Common myeloid progenitor, CD34-positive (primary cell): ENCODE measurements around the gene CARMIL1.

Experiments
- CTCF ChIA-PET: fragments of 350-600 bp; sonication (Branson Sonifier 250); formaldehyde crosslinking; loops from one replicate; lab custom pipeline; 2021; ENCODE audit warnings: antibody characterized with exemption; lab: Charles Lee
- POLR2A ChIA-PET: fragments of 350-600 bp; sonication (Branson Sonifier 250); formaldehyde crosslinking; loops from one replicate; lab custom pipeline; 2021; ENCODE audit warnings: antibody characterized with exemption; lab: Charles Lee
- DNase-seq, 3 donors: peaks; one replicate each; pipeline versions ENCODE4 v3.0.0 to v3.0.0-alpha.2; 2013
- H3K27ac ChIP-seq, 2 experiments: 1 replicate in 1 of 2; 2 replicates in 1 of 2; pipeline ENCODE4 v1.7.0; 2013; ENCODE audit warnings: inconsistent platforms in 2 of 2, low read length in 2 of 2, mild to moderate bottlenecking in 2 of 2, low read depth in 1 of 2, moderate library complexity in 1 of 2; ENCODE audit not compliant: severe bottlenecking in 2 of 2, insufficient read depth in 1 of 2, poor library complexity in 1 of 2
- H3K27me3 ChIP-seq, 5 experiments: replicated peaks in 2 of 5; 1 replicate in 3 of 5; 2 replicates in 2 of 5; pipeline versions ENCODE4 v1.6.1 to v1.7.0; 2013; ENCODE audit warnings: low read length in 4 of 5, mild to moderate bottlenecking in 2 of 5, moderate library complexity in 2 of 5, inconsistent platforms in 1 of 5; ENCODE audit not compliant: insufficient read depth in 5 of 5, control insufficient read depth in 4 of 5
- H3K36me3 ChIP-seq, 4 experiments: 1 replicate in 2 of 4; 2 replicates in 2 of 4; pipeline versions ENCODE4 v1.6.1 to v1.7.0; 2013; ENCODE audit warnings: low read length in 3 of 4, control low read depth in 1 of 4, mild to moderate bottlenecking in 1 of 4; ENCODE audit not compliant: control insufficient read depth in 4 of 4, insufficient read depth in 4 of 4
- H3K4me1 ChIP-seq, 4 experiments: 1 replicate in 3 of 4; 2 replicates in 1 of 4; pipeline versions ENCODE4 v1.6.1 to v1.7.1; 2013; ENCODE audit warnings: low read length in 3 of 4, mild to moderate bottlenecking in 3 of 4, control low read depth in 1 of 4, inconsistent platforms in 1 of 4, moderate library complexity in 1 of 4; ENCODE audit not compliant: control insufficient read depth in 4 of 4, insufficient read depth in 4 of 4; ENCODE audit errors: control extremely low read depth in 1 of 4
- H3K4me3 ChIP-seq, 7 experiments: 1 replicate in 4 of 7; 2 replicates in 3 of 7; pipeline versions ENCODE4 v1.5.1 to v1.7.0; 2013; ENCODE audit warnings: mild to moderate bottlenecking in 7 of 7, low read length in 6 of 7, moderate library complexity in 6 of 7, inconsistent platforms in 2 of 7, low read depth in 2 of 7, control low read depth in 1 of 7; ENCODE audit not compliant: insufficient read depth in 4 of 7, control insufficient read depth in 1 of 7; ENCODE audit errors: extremely low read depth in 1 of 7
- H3K9me3 ChIP-seq, 5 experiments: 1 replicate in 4 of 5; 2 replicates in 1 of 5; pipeline versions ENCODE4 v1.6.1 to v1.7.1; 2013; ENCODE audit warnings: low read length in 4 of 5, mild to moderate bottlenecking in 2 of 5, inconsistent platforms in 1 of 5, low read depth in 1 of 5, moderate library complexity in 1 of 5; ENCODE audit not compliant: control insufficient read depth in 4 of 5, insufficient read depth in 2 of 5; ENCODE audit errors: control extremely low read depth in 1 of 5
- WGBS: methylation state at CpG from one replicate; pipeline ENCODE4 v1.1.5; 2013; ENCODE audit not compliant: insufficient coverage; 5-methylcytosine and 5-hydroxymethylcytosine counted together

Gene CARMIL1

DNA sequence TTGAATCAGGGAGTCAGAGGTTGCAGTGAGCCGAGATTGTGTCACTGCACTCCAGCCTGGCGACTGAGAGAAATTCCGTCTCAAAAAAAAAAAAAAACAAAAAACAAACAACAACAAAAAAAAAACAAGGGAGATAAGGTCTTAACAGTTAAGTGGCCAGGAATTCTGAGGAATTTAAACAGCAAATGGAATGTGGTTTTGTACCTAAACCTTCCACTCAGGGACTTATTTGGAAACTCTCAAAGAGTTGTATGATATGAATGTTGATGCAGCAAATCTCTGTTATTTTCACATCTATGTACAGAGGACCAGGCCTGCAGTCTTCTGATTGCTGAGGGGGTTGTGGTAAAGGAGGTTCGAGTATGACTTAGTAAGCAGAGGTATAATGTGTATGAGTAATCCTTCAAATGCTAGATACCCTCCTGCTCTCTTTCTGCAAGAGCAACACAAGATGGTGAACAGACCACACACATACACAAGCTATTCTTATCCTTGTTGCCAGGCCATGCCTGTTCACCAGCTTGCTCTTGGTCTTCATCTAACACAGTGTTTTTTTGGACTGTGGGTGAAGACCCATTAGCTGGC is 197.9 kb downstream of the CARMIL1 start:
- Histone ChIP-seq H3K27me3 (no peaks in the 10 kb centered on the region), H3K4me3 (no peak overlapping the region), H3K27ac (no peak overlapping the region), H3K4me1 (no peaks in the 10 kb centered on the region), H3K36me3 (peaks cover 0 to 6% (median 0%) of the 10 kb centered on the region in 4 experiments), H3K9me3 (no peaks in the 10 kb centered on the region)
- ChIA-PET POLR2A (interaction anchor here (0.6 to 0.7 kb wide), 3 partner anchors 93 to 595 kb away, joined by 3 to 4 read pairs (median 3); no protein-coding TSS in a partner anchor), CTCF (interaction anchor here (0.6 to 3.4 kb wide), 5 partner anchors 9 to 198 kb away, joined by 3 to 9 read pairs (median 3); partner anchors contain the start of gene CARMIL1)
- DNase-seq = peak in 1 of 3 donors; percentile 36
- WGBS = no CpG with 5 or more reads among the region's 4 CpGs

DNA sequence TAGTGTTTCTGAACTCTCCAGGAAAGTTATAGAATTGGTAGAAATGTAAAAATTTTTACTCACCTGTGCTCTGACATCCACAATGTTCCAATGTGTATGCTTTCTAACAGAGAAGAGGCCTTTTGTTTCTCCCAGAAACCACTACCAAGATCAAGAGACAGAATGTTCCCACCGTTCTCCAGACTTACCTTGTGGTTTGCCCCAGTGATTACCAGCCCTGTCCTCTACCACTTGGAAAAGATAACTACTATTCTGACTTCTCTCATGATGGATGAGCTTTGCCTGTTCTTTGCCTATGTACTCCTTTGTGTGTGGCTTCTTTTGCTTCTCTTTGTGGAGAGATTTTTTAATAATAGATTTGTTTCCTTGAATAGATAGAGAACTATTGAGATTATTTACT is 199.8 kb downstream of the CARMIL1 start:
- H3K4me3 ChIP-seq = no peak overlapping the region
- H3K36me3 ChIP-seq = peaks cover 0 to 3% (median 0%) of the 10 kb centered on the region in 4 experiments
- DNase-seq = no peak
- no peaks in the 10 kb centered on the region for H3K4me1 ChIP-seq
- POLR2A ChIA-PET = no interaction called here
- no peaks in the 10 kb centered on the region for H3K9me3 ChIP-seq
- CTCF ChIA-PET = interaction anchor here (1.1 kb wide), 1 partner anchor 11 kb away, joined by 3 read pairs; no protein-coding TSS in a partner anchor
- no peaks in the 10 kb centered on the region for H3K27me3 ChIP-seq
- H3K27ac ChIP-seq = no peak overlapping the region
- WGBS = no CpG with 5 or more reads among the region's 1 CpG

DNA sequence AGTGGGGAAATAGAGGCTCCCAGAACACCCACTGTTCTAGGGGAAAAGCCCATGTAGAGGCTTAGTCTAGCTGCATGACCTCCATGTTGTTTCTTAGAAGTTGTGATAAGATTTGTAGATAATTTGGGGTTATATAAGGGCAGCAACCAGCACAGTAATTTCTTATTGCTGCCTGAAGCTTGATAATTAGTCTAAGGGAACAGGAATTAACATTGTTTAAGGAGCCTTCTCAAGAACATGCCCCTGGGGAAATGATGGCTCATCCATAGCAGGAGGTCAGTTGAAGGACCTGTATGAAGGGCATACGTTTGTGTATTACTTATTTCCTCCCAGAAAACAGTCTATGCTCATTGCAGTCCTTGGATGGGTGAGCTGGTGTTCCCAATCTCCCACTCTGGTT is 202.1 kb downstream of the CARMIL1 start:
- H3K9me3 ChIP-seq = no peaks in the 10 kb centered on the region
- WGBS = no CpG with 5 or more reads among the region's 1 CpG
- no peak overlapping the region for H3K4me3 ChIP-seq
- H3K36me3 ChIP-seq = peaks cover 0 to 2% (median 0%) of the 10 kb centered on the region in 4 experiments
- DNase-seq = no peak
- ChIA-PET POLR2A (no interaction called here), CTCF (interaction anchor here (1.2 kb wide), 1 partner anchor 203 kb away, joined by 3 read pairs; no protein-coding TSS in a partner anchor)
- H3K27me3 ChIP-seq = no peaks in the 10 kb centered on the region
- no peak overlapping the region for H3K27ac ChIP-seq
- H3K4me1 ChIP-seq = no peaks in the 10 kb centered on the region

DNA sequence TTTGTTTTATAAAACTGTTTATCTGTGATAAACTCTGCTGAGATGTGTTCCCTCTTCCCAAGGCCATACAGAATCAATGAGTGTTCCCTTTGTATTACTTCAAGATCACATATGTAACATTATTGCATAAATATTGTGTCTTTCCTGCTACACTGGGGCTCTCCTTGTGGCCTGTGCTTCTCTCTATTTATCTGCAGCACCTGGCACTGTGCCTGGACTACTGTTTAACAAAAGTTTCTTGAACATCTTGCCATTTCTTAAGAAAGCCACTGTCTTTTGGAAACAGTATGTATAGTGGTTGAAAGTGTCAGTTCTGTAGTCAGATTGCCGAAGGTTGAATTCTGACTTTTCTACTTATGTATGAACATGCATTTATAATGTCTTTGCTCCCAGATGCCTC is 203.8 kb downstream of the CARMIL1 start:
- H3K36me3 ChIP-seq = peaks cover 0 to 2% (median 0%) of the 10 kb centered on the region in 4 experiments
- no CpG with 5 or more reads among the region's 1 CpG for WGBS
- POLR2A ChIA-PET = no interaction called here
- H3K4me3 ChIP-seq = no peak overlapping the region
- H3K4me1 ChIP-seq = peaks cover 0 to 3% (median 0%) of the 10 kb centered on the region in 4 experiments
- no peaks in the 10 kb centered on the region for H3K9me3 ChIP-seq
- no peak overlapping the region for H3K27ac ChIP-seq
- peak in 1 of 3 donors; percentile 20 for DNase-seq
- CTCF ChIA-PET = interaction anchor here (1.0 kb wide), 1 partner anchor 55 kb away, joined by 3 read pairs; no protein-coding TSS in a partner anchor
- H3K27me3 ChIP-seq = no peaks in the 10 kb centered on the region

DNA sequence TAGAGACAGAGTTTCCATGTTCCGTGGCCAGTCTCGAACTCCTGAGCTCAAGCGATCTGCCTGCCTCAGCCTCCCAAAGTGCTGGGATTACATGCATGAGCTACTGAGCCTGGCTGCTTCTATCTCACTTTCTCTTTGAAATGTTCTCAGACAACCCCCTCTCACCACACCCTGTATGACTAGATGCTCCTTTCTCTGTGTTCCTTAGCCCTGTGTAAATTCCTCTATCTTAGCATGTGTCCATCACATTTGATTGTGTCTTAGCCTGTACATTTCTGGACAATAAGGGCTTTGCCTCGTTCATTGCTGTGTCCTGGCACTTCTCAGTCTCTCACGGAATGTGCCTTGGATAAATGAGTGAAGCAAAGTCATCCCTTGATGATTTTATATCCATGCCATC is 204.8 kb downstream of the CARMIL1 start:
- WGBS = 100% methylated on average over 3 of the region's 5 CpGs
- Histone ChIP-seq H3K4me1 (peaks cover 0 to 8% (median 0%) of the 10 kb centered on the region in 4 experiments), H3K36me3 (peaks cover 0 to 2% (median 0%) of the 10 kb centered on the region in 4 experiments), H3K9me3 (no peaks in the 10 kb centered on the region), H3K27ac (no peak overlapping the region), H3K4me3 (no peak overlapping the region), H3K27me3 (no peaks in the 10 kb centered on the region)
- CTCF ChIA-PET = interaction anchor here (1.0 kb wide), 2 partner anchors 56 to 204 kb away, joined by 3 read pairs; partner anchors contain the start of gene CARMIL1
- POLR2A ChIA-PET = interaction anchor here (0.7 kb wide), 1 partner anchor 444 kb away, joined by 3 read pairs; no protein-coding TSS in a partner anchor
- no peak for DNase-seq

DNA sequence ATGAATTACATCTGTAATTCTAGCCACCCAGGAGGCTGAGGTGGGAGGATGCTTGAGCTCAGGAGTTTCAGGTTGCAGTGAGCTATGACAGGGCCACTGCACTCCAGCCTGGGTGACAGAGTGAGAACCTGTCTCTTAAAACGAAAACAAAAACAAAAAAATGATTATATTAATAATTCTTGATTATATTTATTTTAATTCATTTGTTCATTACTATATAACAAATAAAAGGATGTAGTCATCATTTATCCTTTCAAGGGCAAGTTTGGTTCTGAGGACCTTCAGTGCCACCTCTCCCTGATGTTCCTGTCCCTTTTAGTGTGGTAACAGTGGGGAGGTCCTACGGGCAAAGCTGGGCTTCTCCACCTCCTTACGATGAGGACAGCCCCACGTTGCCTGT is 205.7 kb downstream of the CARMIL1 start:
- ChIA-PET POLR2A (no interaction called here), CTCF (interaction anchor here (2.0 kb wide), 1 partner anchor 206 kb away, joined by 5 read pairs; no protein-coding TSS in a partner anchor)
- no peak overlapping the region for H3K4me3 ChIP-seq
- no CpG with 5 or more reads among the region's 4 CpGs for WGBS
- no peak overlapping the region for H3K27ac ChIP-seq
- no peaks in the 10 kb centered on the region for H3K9me3 ChIP-seq
- H3K36me3 ChIP-seq = peaks cover 0 to 2% (median 0%) of the 10 kb centered on the region in 4 experiments
- H3K27me3 ChIP-seq = no peaks in the 10 kb centered on the region
- peaks cover 0 to 10% (median 1%) of the 10 kb centered on the region in 4 experiments for H3K4me1 ChIP-seq
- DNase-seq = no peak
